Activated CD4-positive, alpha-beta T cell treated with anti-CD3 and anti-CD28 coated beads for 1 hour (primary cell): Measurements from ENCODE around the gene UPF3B.
"Not testable (repeated sequence)": the region's sequence is repeated elsewhere in the genome, so short reads cannot be mapped to it uniquely, and the experiment has no call there.

ENCODE experiments used
- DNase-seq: peaks from one replicate; pipeline ENCODE4 v3.0.0-alpha.2; 2020

UPF3B gene, protein sequence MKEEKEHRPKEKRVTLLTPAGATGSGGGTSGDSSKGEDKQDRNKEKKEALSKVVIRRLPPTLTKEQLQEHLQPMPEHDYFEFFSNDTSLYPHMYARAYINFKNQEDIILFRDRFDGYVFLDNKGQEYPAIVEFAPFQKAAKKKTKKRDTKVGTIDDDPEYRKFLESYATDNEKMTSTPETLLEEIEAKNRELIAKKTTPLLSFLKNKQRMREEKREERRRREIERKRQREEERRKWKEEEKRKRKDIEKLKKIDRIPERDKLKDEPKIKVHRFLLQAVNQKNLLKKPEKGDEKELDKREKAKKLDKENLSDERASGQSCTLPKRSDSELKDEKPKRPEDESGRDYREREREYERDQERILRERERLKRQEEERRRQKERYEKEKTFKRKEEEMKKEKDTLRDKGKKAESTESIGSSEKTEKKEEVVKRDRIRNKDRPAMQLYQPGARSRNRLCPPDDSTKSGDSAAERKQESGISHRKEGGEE

GRCh38 chrX:119852382-119853353, at the start of gene UPF3B:
Gene UPF3B (minus strand): TSS chrX:119852963. CDS start chrX:119852928, 35 bp downstream.
- DNase-seq, result peak; percentile 89

DNA sequence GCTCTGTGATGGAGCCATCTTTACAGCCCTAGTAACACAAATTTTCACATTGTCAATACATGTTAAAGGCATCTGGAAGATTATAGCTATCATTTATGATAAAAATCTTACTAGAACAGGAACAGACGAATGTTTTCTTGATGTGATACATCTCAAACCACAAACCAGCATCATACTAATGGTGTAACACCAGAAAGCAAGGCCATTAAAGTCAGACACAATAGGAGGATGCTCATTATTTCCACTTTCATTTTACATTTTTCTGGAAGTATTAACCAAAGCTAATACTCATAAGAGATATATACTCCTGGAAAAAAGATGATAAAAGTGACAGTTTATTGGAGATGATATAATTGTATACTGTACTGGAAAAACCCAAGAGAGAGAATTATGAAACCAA, 48.2 kb upstream of the UPF3B start:
- DNase-seq, result no peak

GRCh38 chrX:119899125-119899524, 46.4 kb upstream of the UPF3B start:
- DNase-seq, result no peak

DNA sequence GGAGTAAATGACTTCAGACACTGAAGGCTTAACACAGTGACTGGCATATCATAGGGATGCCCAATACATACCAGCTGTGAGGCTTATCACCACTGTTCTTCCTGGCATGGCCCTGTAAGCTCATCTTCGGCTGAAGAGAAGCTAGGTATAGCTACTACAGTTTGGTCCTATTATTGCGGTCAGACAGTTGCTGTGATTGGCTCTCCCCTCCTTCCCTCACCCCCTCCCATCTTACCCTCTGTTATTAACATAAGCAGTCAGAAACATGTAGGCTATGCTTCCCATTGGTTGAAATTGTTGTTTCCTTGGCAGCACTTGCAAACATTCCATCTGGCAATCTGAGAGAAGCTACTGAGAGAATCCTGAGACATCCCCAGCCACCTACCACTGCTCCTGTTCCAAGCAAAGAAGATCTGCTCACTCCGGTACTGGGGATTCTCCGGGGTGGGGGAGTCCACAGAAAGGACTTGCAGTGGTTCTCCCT, 43.1 kb upstream of the UPF3B start, which contains the start of gene AKAP14:
AKAP14 (plus strand) TSS at position 51 of the 484 bp plus-strand sequence. CDS start 7,331 bp downstream, outside the sequence.
- no peak for DNase-seq

GRCh38 chrX:119891961-119892692, 39.4 kb upstream of the UPF3B start:
- DNase-seq, result not testable (repeated sequence)

GRCh38 chrX:119890626-119891025, 37.9 kb upstream of the UPF3B start:
- not testable (repeated sequence) for DNase-seq

GRCh38 chrX:119887721-119888425, 35.1 kb upstream of the UPF3B start:
- DNase-seq, result peak; percentile 21

GRCh38 chrX:119885554-119886428, 33.0 kb upstream of the UPF3B start:
- DNase-seq, result no peak

DNA sequence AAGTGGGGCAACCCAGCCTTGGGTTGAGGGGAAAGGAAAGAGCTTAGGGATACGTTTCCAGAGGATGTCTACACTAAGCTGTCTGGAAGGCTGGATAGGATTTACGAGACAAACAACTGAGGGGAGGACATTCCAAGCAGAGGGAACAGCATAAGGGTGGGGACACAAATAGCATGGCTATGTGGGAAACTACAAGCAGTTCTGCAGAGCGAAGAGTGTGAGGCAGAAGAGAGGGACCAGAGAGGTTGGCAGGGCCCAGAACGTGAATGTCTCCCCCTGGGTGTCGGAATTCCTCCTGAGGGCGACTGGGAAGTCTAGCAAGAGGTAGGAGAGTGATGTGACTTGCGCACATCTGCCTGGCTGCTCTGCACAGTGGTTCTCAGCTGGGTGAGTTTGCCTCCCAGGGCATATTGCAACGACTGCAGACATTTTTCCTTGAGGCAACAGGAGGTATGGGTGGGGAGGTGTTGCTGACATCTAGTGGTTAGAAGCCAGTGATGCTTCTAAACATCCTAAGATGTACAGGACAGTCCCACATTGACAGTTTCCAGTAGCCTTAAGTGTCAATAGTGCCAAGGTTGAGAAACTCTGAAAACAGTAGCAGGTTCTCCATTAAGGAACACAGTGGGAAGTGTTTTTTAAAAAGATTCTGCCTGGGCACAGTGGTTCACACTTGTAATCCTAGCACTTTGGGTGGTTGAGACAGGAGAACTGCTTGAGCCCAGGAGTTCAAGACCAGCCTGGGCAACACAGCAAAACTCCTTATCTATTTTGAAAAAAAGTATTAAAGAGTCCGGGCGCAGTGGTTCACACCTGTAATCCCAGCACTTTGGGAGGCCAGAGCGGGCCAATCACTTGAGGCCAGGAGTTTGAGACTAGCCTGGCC, 28.0 kb upstream of the UPF3B start:
- DNase-seq, result peak; percentile 7

GRCh38 chrX:119880076-119880475, 27.3 kb upstream of the UPF3B start:
- DNase-seq, result no peak

DNA sequence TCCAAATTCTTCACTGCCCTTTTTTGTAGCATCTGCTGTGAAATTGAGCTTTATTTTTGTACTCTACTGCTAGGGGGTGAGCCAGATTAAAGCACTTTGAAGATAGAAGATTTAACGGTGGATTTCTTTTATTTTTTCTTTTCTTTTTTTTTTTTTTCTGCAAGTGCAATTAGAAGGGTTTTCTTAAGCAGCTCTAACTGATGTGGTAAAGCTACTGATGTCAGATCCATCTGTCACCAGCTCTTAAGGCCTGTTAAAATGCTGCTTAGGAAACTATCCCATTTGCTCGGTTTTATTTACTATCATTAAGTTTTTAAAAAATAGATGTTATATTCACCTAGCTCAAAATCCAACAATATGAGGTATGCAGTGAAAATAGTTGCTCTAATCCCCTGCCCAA, 26.0 kb upstream of the UPF3B start:
- DNase-seq, result no peak

DNA sequence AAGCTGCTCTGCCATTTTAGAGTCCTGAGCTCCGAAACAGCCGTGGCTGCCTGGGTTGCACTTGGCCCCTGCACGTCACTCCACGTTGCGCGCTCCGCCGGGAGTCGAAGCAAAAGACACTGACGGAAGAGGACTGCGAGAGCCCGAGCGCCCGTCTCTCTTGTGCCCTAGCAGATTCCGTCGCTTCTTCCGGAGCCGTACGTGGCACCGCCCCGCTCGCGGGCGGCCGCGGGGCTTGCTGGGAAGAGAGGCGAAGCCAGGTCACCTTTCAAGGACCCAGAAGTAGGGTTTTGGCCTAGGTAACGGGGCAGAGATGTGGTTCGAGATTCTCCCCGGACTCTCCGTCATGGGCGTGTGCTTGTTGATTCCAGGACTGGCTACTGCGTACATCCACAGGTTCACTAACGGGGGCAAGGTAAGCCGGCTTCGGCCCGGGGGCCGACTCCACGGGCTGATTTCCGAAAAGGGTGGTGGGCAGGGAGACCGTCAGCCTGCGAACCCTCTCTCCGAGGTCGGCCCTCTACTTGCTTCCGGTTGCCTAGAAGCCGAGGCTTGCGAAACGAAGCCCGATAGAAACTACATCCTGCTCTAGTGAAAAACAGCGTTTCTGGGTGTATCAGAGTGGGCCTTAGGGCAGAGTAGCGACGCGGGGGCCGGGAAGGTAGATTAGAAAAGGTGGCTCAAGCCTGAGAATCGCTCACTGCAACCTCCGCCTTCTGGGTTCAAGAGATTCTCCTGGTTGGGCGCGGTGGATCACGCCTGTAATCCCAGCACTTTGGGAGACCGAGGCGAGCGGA, 19.0 kb upstream of the UPF3B start, which contains the start of the genes NDUFA1 and RNF113A:
NDUFA1 (plus strand) TSS at position 234 of the 797 bp plus-strand sequence; CDS start at position 314, 80 bp downstream.
RNF113A (minus strand) TSS at position 135 of the 797 bp plus-strand sequence; CDS start at position 15, 120 bp downstream.
- DNase-seq, result peak; percentile 77

DNA sequence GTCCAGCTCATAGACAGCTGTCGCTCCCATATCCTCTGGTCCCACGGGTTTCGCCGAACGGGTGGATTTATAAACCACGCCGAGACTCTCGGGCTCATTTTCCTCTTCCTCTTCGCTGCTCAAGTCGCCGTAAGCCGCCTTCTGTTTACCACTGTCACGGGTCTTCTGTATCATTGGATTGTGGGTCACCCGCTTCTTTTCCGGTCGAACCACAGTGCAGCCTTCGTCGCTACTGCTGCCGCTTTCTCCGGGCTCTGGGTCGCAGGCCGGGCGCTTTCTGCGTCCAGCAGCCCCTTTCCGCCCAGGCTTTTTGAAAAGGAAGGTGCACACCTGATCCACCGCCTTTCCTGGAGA, 18.5 kb upstream of the UPF3B start:
- DNase-seq, result no peak

GRCh38 chrX:119870626-119871131, 17.9 kb upstream of the UPF3B start:
- DNase-seq, result peak; percentile 8

DNA sequence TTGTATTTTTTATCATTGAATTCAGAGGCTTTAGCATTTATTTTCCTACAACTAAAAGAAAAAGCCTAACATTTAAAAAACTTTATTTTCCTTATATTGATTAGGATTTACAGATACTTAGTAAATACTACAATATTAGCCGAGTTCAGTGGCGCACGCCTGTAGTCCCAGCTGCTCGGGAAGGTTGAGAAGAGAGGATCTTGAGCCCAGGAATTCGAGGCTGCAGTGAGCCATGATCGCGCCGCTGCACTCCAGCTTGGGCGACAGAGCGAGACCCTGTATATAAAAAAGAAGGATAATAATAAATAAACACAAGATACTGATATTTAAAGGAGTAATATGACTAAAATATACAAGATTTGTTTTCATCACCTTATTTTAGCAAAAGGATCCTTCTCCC, 681 bp upstream of the UPF3B start:
- DNase-seq, result no peak

DNA sequence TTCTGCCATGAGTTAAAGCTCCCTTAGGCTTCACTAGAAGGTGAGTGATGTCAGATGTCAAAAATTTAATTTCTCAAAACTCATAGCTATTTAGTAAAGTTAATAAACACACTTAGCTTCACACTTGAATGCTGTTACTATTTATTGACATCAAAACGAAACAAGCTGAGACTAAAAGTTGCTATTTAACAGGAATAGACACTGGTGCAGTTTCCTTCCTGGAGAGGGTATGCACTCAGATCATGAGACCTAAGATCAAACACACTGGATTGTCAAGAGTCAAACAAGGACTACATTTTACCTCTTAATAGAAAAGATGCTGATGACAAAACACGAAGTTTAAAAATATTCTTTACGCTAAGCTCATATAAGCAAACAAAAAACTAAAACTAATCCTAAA, 18.9 kb downstream of the UPF3B start:
- no peak for DNase-seq

DNA sequence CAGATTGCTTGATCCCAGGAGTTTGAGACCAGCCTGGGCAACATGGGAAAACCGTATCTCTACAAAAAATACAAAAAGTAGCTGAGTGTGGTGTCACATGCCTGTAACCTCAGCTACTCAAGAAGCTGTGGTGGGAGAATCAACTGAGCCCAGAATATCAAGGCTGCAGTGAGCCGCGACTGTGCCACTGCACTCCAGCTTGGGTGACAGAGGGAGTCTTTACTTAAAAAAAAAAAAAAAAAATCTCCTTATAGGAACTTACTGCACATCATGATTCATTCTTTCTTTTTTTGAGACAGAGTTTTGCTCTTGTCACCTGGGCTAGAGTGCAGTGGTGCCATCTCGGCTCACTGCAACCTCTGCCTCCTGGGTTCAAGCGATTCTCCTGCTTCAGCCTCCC, 24.3 kb downstream of the UPF3B start:
- DNase-seq, result no peak

- DNase-seq, result no peak
These were observed 26.3 kb downstream of the UPF3B start for GRCh38 chrX:119826399-119826959.
